Thyroid gland (tissue), 4 donors: ENCODE data around the gene PTPN18.

ENCODE experiments used
- CTCF ChIP-seq, 6 experiments: fragments of 200-600 bp in 3 of 6; fragments of 450-650 bp in 3 of 6; sonication (generic) in 3 of 6; IDR thresholded peaks; one replicate each; pipeline ENCODE4 v1.5.1; 2016 to 2019; ENCODE audit warnings: antibody characterized with exemption in 6 of 6, mild to moderate bottlenecking in 2 of 6, inconsistent platforms in 1 of 6, moderate library complexity in 1 of 6
- POLR2A ChIP-seq, 2 donors: fragments of 450-650 bp; IDR thresholded peaks; one replicate each; pipeline ENCODE4 v1.6.1; 2017; ENCODE audit warnings: antibody characterized with exemption in 2 of 2, mild to moderate bottlenecking in 2 of 2, moderate library complexity in 1 of 2

- TF ChIP-seq POLR2A (IDR thresholded peaks at IDR 0.05) (peak; percentile 11 to 90), CTCF (IDR thresholded peaks at IDR 0.05) (peak in 5 of 6 experiments; percentile 10 to 62 (median 49))
These were observed at the start of gene PTPN18 for GRCh38 chr2:130355578-130356431.
